VCaP (cell line): ENCODE results near the gene PEX7.
A peak's percentile ranks its signal among the peaks of the same experiment; 100 is the strongest.
"Not testable (repeated sequence)": the region's sequence is repeated elsewhere in the genome, so short reads cannot be mapped to it uniquely, and the experiment has no call there.

ENCODE experiments used
- H3K27ac ChIP-seq: fragments of 450-650 bp; 2 replicates; pipeline ENCODE4 v1.5.1; 2017
- TF ChIP-seq, protein P1 (sequence below): fragments of 450-650 bp; conservative IDR thresholded peaks from 2 replicates; pipeline ENCODE4 v1.5.1; 2017; ENCODE audit warnings: mild to moderate bottlenecking, moderate library complexity

The PEX7 gene

DNA sequence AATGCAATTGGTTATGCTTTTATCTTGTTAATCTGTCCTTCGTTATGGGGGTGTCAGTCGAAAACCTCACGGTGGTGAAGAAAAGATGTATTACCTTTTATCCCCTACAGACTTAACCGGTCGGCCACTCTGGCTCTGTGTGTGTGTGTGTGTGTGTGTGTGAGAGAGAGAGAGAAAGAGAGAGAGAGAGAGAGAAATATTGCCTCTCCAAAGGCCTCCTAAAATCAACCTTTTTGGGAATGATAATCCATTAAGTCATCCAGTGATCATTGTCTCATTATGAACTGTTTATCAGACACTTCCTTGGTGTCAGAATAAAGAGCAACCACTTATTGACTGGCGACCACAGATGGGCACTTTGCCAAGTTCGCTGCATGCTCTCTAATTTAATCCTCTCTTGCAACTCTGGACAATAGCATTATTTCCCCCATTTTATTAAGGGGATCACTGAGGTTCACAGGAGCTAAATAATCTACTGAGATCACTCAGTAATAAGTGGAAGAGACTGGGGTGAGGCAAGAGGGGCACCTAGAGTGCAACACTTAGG is 130.4 kb downstream of the PEX7 start:
- TF ChIP-seq, protein P1, sequence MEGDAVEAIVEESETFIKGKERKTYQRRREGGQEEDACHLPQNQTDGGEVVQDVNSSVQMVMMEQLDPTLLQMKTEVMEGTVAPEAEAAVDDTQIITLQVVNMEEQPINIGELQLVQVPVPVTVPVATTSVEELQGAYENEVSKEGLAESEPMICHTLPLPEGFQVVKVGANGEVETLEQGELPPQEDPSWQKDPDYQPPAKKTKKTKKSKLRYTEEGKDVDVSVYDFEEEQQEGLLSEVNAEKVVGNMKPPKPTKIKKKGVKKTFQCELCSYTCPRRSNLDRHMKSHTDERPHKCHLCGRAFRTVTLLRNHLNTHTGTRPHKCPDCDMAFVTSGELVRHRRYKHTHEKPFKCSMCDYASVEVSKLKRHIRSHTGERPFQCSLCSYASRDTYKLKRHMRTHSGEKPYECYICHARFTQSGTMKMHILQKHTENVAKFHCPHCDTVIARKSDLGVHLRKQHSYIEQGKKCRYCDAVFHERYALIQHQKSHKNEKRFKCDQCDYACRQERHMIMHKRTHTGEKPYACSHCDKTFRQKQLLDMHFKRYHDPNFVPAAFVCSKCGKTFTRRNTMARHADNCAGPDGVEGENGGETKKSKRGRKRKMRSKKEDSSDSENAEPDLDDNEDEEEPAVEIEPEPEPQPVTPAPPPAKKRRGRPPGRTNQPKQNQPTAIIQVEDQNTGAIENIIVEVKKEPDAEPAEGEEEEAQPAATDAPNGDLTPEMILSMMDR = no peak
- H3K27ac ChIP-seq = no peak overlapping the region

DNA sequence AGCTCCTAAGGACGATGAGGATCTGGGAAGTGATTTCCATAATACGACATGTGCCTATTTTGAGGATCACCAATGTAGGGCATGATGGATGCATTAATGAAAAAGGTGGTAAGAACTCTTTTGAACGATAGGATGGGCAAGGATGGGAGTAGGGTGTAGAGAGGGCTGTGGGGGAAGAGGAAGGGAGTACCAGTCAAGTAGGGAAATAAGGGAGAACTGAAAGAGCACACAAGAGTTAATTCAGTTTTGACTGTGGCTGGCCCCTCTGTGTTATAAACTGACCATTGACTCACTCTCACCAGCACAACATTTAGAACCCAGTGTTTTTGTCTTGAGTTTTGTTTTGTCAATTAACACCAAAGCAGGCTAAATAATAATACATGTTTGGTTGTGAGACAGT is 132.7 kb downstream of the PEX7 start:
- TF ChIP-seq, protein P1 = no peak
- H3K27ac ChIP-seq = no peak overlapping the region

DNA sequence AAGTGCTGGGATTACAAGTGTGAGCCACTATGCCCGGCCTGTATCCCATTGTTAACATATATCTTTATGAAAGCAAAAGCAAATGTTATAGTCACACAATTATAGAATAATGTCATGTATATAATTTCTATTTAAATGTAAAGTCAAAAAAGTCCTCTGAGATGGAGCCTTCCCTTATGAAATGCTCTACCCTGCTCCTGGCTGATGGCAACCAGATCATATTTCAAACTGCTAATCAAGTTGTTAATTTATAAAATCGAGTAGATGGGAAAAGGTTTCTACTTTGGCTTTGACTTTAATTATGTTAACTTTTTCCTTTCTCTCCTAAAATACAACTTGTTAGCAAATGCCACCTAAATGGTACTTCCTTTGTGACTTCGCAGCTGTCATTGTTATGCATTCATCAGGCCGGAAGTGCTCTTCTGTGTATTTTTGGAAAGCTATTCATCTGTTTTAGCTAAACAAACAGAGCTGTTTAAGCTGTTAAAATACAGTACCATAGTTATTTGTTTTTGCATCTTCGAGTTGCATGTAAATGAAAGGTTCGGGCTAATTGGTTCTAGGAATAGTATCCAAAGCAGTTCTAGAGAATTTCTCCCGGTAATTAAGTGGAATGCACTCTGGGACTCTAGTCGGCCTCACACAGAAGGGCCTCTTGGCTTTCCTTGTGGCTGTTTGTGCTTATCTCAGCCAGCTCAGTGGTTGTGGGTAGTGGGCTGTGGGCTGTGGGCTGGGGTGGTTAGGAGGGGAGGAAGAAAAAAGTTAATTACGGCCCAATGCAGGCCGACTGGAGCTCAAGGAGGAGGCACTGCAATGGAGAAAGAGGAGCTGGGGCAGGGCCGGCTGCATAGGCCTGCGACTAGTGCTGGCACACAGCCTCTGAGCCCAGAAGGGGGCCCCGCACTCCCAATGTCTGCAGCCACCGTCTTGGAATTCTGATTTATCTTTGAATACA is 134.5 kb downstream of the PEX7 start:
- peak overlapping the region; percentile 58 for H3K27ac ChIP-seq
- TF ChIP-seq, protein P1 = no peak

DNA sequence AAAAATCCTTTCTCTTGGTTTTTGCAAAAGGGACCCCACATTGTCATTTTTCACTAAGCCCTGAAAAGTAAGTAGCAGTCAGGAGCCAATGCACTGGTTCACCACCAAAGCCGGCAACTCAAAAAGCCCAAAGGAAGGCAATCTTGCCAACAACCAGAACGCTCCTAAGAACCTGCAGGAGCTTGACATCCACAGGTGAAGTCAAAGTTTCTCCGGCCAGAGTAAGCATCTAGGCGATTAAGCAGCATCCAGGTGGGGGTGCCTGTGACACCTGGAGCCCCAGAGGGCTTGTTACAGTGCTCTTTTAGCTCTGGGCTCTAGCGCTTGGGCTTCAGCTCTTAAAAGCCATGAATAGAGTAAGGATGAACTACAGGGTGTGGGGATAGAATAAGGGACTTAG is 135.8 kb downstream of the PEX7 start:
- TF ChIP-seq, protein P1 = no peak
- H3K27ac ChIP-seq = no peak overlapping the region

DNA sequence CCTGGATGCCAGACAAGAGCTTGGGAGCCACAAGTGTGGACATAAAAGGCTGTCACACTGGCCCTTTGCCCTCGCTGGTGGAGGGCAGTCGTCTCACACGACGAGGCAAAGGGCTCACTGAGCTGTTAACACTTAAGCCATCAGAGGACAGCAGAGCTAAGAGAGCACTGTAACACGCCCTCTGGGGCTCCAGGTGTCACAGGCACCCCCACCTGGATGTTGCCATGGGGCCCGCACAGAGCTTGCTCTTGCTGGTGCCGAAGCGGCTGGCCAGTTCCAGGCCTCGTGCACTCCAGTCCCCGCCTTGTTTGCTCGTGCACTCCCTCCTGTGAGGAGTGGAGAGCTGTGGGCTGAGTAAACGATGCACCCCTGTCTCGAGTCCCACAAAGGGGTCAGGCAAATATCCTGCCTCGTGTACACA is 137.1 kb downstream of the PEX7 start:
- TF ChIP-seq, protein P1 = no peak
- no peak overlapping the region for H3K27ac ChIP-seq

DNA sequence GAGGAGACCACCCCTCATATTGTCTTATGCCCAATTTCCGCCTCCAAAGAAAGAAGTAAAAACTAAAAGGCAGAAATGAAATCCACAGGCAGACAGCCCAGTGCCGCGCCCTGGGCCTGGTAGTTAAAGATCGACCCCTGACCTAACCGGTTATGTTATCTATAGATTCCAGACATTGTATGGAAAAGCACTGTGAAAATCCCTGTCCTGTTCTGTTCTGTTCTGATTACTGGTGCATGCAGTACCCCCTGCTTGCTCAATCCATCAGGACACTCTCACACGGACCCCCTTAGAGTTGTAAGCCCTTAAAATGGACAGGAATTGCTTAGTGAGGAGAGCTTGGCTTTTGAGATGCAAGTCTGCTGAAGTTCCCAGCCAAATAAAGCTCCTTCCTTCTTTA is 137.5 kb downstream of the PEX7 start:
- H3K27ac ChIP-seq = not testable (repeated sequence)

DNA sequence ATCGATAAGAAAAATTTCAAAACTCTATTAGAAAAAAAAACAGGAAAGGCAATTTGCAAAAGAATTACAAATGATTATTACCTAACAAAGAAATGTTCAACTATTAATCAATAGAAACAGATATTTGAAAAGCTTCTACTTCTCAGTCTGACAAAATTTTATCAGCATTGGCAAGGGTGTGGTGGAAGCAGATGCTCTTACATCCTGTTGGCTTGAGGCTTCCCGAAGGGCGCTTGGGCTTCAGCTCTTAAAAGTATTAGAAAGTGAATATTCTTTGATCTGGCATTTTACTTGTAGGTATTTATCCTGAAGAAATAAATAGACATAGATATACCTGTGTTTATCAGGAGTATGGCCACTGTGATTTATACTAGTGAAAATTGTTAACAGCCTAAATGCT is 138.4 kb downstream of the PEX7 start:
- H3K27ac ChIP-seq = no peak overlapping the region
- TF ChIP-seq, protein P1 = no peak

DNA sequence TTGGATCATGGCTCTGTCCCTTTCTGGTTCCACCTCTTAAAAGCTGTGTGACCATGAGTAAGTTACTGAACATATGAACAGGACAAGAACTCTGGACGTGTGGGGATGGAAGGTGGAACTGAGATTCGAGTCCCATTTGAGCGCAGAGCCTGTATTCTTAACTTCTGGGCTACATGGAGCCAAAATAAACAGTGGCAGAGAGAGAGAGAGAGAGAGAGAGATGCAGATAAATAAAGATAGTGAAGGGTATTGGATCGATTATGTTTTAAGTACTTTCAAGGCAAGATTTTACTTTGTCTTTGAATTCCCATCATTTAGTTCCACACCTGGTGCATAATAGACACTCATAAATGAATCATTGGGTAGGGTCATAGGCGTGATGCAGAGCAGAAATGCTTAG is 139.5 kb downstream of the PEX7 start:
- TF ChIP-seq, protein P1 = no peak
- H3K27ac ChIP-seq = no peak overlapping the region
